HUES64 (cell line): ENCODE measurements around the gene CYP4A22.
"Not testable (repeated sequence)": the region's sequence is repeated elsewhere in the genome, so short reads cannot be mapped to it uniquely, and the experiment has no call there.

ENCODE experiments used
- H3K27ac ChIP-seq: 2 replicates; pipeline ENCODE4 v1.7.0; 2013; ENCODE audit warnings: low read depth, low read length, inconsistent platforms
- H3K27me3 ChIP-seq: 2 replicates; pipeline ENCODE4 v1.6.1; 2013; ENCODE audit warnings: mild to moderate bottlenecking, low read length; ENCODE audit not compliant: insufficient read depth
- H3K36me3 ChIP-seq: 2 replicates; pipeline ENCODE4 v1.6.1; 2013; ENCODE audit warnings: mild to moderate bottlenecking, low read length; ENCODE audit not compliant: insufficient read depth
- H3K4me1 ChIP-seq: 2 replicates; pipeline ENCODE4 v1.6.1; 2013; ENCODE audit warnings: mild to moderate bottlenecking, low read length, moderate library complexity; ENCODE audit not compliant: insufficient read depth
- H3K4me3 ChIP-seq: 2 replicates; pipeline ENCODE4 v1.5.1; 2013; ENCODE audit warnings: mild to moderate bottlenecking, low read length, moderate library complexity
- H3K9ac ChIP-seq: 2 replicates; pipeline ENCODE4 v1.6.1; 2013; ENCODE audit warnings: mild to moderate bottlenecking, low read depth, low read length
- H3K9me3 ChIP-seq: 2 replicates; pipeline ENCODE4 v1.6.1; 2013; ENCODE audit warnings: low read depth, low read length; ENCODE audit not compliant: insufficient read depth
- WGBS: fragments of 150-250, 120-280 bp; methylation state at CpG from one replicate; pipeline ENCODE4 v1.1.7; 2013; ENCODE audit warnings: missing lambda C conversion rate; 5-methylcytosine and 5-hydroxymethylcytosine counted together

CYP4A22 gene

GRCh38 chr1:47195981-47196380 is 58.7 kb downstream of the CYP4A22 start:
- H3K27me3 ChIP-seq = peaks cover 33% of the 10 kb centered on the region
- WGBS = 94% methylated on average over 7 of the region's 9 CpGs
- not testable (repeated sequence) for H3K9ac ChIP-seq, H3K4me1 ChIP-seq, H3K36me3 ChIP-seq, H3K4me3 ChIP-seq, H3K27ac ChIP-seq, H3K9me3 ChIP-seq

GRCh38 chr1:47196622-47197021 is 59.4 kb downstream of the CYP4A22 start:
- Histone ChIP-seq H3K9ac (no peak overlapping the region), H3K27ac (no peak overlapping the region), H3K27me3 (peaks cover 33% of the 10 kb centered on the region), H3K4me1 (peaks cover 6% of the 10 kb centered on the region; the same call in 1 of the 2 replicates), H3K36me3 (no peaks in the 10 kb centered on the region), H3K4me3 (no peak overlapping the region), H3K9me3 (no peaks in the 10 kb centered on the region)
- WGBS = 72% methylated on average over 3 of the region's 3 CpGs

- no peak overlapping the region for H3K27ac ChIP-seq
- WGBS = 85% methylated on average over 4 of the region's 4 CpGs
Measured at GRCh38 chr1:47198214-47198613, 61.0 kb downstream of the CYP4A22 start.

More at GRCh38 chr1:47198214-47198613, 61.0 kb downstream of the CYP4A22 start:
- Histone ChIP-seq H3K4me1 (no peaks in the 10 kb centered on the region), H3K4me3 (no peak overlapping the region), H3K9ac (no peak overlapping the region), H3K27me3 (peaks cover 33% of the 10 kb centered on the region), H3K9me3 (no peaks in the 10 kb centered on the region), H3K36me3 (no peaks in the 10 kb centered on the region)
